ENCODE results near the gene MRPS35.

DNA sequence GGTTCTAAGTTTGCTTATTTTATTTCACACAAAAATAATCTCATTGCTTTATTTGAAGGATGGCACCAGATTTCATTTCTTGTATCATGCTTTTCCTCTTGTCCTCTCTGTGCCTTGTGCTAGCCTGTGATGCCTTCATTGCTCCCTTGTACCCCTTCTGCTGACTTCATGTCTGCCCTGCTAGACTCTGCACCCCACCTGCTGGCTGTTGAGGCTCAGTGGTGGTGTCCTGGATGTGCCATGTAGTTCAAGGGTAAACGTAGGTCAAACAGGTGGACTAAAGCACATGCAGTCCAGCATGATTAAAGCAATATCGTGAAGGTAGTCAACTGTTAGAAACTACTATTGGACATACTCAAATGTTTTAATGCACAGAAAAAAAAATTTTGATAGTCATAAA, 21.6 kb downstream of the MRPS35 start:
- TF ChIP-seq, protein P1, sequence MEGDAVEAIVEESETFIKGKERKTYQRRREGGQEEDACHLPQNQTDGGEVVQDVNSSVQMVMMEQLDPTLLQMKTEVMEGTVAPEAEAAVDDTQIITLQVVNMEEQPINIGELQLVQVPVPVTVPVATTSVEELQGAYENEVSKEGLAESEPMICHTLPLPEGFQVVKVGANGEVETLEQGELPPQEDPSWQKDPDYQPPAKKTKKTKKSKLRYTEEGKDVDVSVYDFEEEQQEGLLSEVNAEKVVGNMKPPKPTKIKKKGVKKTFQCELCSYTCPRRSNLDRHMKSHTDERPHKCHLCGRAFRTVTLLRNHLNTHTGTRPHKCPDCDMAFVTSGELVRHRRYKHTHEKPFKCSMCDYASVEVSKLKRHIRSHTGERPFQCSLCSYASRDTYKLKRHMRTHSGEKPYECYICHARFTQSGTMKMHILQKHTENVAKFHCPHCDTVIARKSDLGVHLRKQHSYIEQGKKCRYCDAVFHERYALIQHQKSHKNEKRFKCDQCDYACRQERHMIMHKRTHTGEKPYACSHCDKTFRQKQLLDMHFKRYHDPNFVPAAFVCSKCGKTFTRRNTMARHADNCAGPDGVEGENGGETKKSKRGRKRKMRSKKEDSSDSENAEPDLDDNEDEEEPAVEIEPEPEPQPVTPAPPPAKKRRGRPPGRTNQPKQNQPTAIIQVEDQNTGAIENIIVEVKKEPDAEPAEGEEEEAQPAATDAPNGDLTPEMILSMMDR (IDR thresholded peaks at IDR 0.05; ENCODE audit: insufficient read depth, low read depth, low read length) = peak; percentile 14
- no peak for TF ChIP-seq EZH2 (IDR thresholded peaks at IDR 0.05; ENCODE audit: insufficient read depth, low read length)

All from astrocyte (in vitro differentiated cells and primary cell).